H1 (cell line): Measurements from ENCODE around the gene SAMD14. TPM values are rescaled to one million over a fixed set of nuclear protein-coding genes. Genes with fewer than 3 reads are reported as not detected.

Experiments
- SP4 ChIP-seq: IDR thresholded peaks from 2 replicates; pipeline ENCODE4 v1.6.1; 2012; ENCODE audit warnings: low read length, inconsistent platforms
- polyA plus RNA-seq, 7 experiments: library from polyadenylated mRNA; depleted of rRNA in 3 of 7; stranded (reverse) in 5 of 7; unstranded in 2 of 7; fragments of >200 nt in 5 of 7; fragments of 200-250 nt in 2 of 7; gene quantifications; 1 replicate in 5 of 7; 2 replicates in 1 of 7; 4 replicates in 1 of 7; pipeline versions ENCODE4 v1.2.1 to v1.2.3, GENCODE V29; 2011 to 2013; ENCODE audit warnings: missing spikeins in 2 of 7, mixed read lengths in 2 of 7
- total RNA-seq: library from RNA; stranded (reverse); fragmentation: NEBNext Ultra II Directional; extraction: Animal tissue kit (Norgen Biotek cat#: 25700); gene quantifications from 2 replicates; pipeline ENCODE4 v1.2.1, GENCODE V29; 2021

SAMD14 gene
- total and polyA plus RNA-seq, 2 of the 8 experiments (the other 6 are each of a cell fraction or from before 2014, with no cell fraction given): 5.7 to 5.8 TPM

DNA sequence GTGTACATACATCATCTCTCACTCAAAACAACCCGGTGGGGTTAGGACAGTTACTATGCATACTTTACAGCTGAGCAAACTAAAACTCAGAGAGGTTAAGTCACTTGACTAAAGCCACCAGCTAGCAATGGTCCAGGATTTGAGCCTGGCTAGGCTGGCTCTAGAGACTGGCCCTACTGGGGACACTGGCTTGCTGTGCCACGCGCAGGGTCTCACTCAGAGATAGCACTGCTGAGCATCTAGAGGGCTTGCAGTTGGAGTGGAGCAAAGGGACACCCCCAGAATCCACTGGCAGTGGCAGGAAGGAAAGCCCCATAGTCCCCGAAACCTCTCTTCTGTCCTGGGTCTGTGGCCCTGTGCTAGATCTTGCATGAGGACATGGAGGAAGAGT is 11.1 kb downstream of the SAMD14 start (continued):
- TF ChIP-seq SP4: no peak
